Glomerular endothelial cell (primary cell): Measurements from ENCODE around the gene IFI27L2. TPM values are rescaled to one million over a fixed set of nuclear protein-coding genes. Genes with fewer than 3 reads are reported as not detected.
"Not testable (repeated sequence)": the region's sequence is repeated elsewhere in the genome, so short reads cannot be mapped to it uniquely, and the experiment has no call there.

Experiments
- DNase-seq: peaks from one replicate; pipeline ENCODE4 v3.0.0-alpha.2; 2011; ENCODE audit warnings: low read depth, low spot score; ENCODE audit errors: extremely low read depth
- total RNA-seq: library from RNA; depleted of rRNA; stranded (reverse); fragments of >200 nt; gene quantifications from 2 replicates; pipeline ENCODE4 v1.2.3, GENCODE V29; 2015

Gene IFI27L2, protein sequence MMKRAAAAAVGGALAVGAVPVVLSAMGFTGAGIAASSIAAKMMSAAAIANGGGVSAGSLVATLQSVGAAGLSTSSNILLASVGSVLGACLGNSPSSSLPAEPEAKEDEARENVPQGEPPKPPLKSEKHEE
- total RNA-seq, result 27.8 and 33.6 TPM in 2 replicates

DNA sequence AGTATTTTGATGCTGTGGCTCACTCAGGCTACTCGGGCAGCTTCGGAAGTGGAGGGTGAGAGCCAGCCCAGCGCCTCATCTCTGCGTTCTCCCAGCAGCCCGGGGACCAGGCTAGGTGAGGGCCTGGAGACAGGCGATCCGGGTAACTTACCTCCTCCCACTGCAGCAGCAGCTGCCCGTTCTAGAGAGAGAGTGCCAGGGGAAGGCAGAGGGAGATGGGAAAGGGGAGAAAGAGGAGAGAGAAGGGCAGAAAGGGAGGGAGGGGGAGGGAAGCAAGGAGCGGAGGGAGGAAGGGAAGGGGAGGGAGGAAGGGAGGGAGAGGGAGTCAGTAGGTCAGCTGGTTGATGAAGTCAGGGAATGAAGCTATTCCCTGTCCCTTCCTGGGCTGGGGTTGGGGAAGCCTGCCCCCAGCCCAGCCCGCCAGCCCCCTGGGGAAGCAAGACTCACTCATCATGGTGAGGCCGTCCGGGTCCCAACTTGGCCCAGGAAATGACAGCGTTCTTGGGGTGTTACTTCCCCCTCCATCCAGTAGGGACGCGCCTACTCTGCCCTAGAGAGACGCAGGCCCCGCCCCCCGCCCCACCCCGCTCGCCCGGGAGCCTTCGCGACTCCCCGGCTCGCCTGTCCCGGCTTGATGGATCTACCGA is at the start of gene IFI27L2:
TSS of gene IFI27L2 (minus strand) at position 494 of the 647 bp plus-strand sequence. CDS start at position 454, 40 bp downstream.
- DNase-seq, result no peak

DNA sequence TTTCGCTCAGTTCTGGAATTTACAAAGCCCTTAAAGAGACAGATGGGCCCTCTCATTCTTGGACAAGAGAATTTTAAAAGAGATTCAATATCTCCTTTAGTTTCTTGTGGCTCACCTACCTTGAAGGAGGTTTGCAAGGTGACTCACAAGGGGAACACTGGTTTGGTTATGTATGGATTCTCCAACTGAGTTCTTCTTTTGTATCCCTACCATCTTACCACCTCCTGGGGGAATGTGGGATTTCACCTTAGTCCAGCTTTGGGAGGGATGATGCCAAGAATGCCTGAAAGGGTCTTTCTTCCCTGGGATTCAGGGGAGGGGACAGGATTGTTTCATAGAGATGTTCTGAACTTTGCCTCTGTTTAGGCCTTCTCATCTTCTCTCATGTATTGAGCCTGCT is 48.4 kb upstream of the IFI27L2 start:
- no peak for DNase-seq

DNA sequence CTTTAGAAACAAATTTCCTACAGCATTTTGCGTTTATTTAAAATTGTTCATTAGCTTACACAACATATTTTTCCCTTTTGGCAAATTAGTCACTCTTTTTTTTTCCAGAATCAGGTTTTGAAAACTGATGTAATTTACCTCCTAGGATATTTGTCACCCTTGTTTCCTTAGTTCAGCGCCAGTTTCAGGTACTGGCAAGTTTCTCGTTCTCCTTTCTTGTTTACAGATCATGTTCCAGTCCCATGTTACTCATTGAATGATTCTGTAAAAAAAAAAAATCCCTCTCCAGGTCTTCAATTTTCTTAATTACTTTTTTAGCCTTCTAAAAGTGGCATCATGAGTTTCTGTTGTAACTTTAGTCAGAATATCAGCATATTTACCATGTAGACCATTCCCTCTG is 47.4 kb upstream of the IFI27L2 start:
- DNase-seq, result no peak

DNA sequence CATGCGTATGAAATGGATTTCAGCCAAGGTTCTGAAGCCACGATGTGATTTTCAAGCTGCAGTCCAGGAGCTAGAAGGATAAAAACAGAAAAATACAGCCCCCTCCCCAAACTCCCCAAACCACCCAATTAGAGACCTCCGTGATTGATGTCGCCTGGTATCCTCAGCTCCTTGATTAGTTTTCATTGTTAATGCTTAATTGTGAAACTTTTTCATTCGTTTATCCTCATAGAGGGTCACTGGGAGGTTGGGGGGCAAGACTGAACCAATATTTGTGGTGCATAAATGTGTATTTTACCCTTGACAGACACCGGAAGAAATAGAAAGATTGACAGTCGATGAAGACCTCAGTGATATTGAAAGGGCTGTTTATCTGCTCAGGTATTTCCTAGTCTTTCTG is 46.3 kb upstream of the IFI27L2 start:
- DNase-seq, result no peak

DNA sequence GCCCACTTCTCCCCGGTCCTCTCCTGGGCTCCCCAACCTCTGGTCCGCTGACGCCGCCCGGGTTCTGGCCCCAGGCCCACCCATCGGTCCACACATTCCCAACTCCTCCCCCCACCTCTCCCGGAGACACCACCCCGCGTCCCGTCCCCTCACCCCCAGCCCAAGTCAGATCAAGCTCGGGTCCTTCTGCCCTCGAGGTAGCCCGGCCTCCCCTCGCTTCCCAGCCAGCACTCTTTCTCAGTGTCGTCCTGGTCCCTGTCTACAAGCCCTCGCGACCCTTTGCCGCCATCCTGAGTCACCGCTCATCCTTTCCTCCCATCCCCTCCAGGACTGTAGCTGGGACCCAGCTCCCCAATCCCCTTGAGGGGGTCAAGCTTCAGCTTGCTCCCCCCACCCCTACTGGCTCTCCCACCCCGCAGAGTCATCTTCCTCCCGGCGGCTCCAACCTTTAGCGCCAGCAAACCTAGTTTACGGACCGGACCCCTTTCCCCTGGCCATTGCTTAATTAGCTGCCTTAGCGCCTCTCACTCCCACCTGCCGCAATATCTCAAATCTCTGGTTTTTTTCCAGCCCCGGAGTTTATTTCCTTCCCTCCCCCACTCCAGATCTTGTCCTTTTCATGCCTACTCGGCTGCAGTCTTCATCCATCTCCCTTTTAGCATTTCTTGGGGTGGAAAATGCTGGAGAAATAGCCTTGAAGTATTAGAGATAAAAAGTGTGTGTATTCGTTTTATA is 45.8 kb upstream of the IFI27L2 start:
- no peak for DNase-seq

DNA sequence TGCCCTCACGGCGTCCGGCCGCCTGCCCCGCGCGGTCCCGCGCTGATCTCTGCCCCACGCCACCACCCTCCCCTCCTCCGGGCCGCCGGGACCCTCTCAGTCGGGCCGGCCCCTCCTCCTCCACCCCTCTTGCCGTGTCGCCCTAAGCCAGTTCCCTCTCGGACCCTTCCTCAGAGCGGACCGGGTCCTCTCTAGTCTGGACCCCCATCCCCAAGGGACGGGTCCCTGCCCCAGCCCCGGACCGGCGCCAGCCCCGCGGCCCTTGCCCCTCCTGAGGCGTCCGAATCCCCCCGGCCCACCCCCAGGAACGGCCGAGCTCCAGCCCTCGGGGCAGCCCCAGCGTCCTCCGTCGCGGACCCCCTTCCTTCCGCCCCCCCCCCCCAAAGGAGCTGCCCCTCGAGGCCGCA is 45.2 kb upstream of the IFI27L2 start:
- DNase-seq, result no peak

DNA sequence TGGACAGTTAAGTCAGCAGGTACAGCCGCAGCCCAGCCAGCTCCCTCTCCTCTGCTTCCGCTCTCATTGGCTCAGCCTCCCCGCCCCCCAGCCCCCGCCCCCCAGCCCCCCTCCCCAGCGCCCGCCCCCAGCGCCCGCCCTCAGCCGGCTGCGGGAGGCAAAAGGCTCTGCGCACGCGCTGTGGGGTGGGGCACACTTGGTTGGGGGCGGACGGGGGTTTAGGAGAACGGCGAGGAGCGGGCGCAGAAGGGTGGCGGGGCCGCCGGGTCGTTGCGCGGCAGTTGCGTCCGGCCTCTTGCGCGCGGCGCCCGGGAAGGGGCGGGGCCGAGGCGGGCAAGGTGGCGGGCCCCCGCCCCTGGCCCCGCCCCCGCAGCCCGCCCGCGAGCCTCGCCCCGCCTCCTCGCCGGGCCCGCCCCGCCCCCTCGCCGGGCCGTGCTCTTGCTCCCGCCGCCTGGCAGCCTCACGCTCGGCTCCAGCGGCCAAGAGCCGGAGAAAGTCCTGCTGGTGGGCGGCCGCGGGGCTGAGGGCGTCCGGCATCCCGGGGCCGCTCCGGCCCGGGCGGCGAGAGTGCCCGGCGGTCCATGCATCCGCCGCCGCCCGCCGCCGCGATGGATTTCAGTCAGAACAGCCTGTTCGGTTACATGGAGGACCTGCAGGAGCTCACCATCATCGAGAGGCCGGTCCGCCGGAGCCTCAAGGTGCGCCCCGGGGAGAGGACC is 44.6 kb upstream of the IFI27L2 start, which contains the start of gene PPP4R4:
TSS of gene PPP4R4 (plus strand) at position 438 of the 719 bp plus-strand sequence. CDS start at position 582, 144 bp downstream.
- DNase-seq, result no peak

DNA sequence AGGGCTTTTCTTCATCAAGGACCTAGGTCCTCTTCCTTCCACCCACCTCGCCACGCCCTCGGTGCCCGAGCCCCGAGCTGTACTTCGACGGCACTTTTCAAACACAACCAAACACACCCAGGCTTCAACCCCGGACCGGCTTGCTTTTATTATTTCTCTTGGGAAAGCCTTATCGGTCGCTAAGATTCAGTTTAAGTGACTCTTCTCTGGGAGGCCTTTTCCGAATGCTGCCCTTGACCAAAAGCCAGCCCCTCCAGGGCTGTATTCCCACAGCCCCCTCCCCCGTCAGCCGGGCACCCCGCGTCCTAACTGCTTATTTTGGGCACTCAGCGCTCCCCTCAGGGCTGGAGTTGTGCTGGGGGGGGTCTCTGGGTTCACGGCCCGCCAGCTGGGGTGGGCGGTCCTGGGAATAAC is 44.1 kb upstream of the IFI27L2 start:
- no peak for DNase-seq

DNA sequence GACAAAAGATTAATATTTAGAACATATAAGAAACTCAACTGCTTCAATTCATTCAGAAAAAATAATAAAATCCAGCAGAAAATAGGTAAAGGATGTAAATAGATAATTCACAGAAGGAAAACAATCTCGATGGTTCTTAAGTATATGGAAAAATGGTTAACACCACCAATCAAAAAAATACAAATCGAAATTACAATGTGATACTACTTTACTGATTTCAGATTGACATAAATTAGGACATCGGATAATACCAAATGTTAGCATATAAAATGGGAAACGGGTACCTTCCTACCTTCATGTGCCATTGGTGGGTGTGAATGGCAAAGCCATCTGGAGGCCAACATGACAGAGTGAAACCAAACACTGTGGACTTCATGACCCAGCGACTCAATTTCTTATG is 43.1 kb upstream of the IFI27L2 start:
- no peak for DNase-seq

DNA sequence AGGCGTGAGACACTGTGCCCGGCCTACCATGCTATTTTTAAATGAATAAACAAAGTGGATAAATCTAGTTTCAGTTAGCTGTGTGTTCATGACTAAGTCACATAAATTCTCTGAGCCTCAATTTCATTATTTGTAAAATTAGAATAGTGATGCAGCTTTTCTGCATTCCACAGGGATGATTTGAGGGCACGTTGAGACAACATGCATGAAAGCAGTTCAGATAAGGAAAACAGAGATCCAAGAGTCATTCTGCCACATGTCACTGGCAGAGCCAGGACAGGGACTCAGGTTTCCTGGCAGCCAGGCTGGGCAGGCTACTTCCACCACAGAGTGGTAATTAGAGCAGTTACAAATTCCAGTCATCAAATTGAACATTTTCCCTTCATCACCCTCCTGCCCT is 41.8 kb upstream of the IFI27L2 start:
- no peak for DNase-seq

DNA sequence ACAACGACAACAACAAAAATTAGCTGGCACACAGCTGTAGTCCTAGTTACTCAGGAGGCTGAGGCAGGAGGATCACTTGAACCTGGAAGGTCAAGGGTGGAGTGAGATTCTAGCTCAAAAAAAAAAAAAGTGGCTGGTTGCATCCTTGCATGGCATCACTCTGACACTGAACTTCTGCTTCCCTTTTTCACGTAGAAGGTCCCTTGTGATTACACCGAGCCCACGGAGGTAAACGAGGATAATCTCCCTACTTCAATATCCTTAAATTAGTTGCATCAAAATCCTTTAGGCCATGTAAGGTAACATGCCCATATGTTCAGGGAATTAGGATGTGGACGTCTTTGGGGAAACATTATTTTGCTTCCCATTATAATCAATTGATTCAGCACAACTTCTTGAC is 40.7 kb upstream of the IFI27L2 start:
- no peak for DNase-seq

DNA sequence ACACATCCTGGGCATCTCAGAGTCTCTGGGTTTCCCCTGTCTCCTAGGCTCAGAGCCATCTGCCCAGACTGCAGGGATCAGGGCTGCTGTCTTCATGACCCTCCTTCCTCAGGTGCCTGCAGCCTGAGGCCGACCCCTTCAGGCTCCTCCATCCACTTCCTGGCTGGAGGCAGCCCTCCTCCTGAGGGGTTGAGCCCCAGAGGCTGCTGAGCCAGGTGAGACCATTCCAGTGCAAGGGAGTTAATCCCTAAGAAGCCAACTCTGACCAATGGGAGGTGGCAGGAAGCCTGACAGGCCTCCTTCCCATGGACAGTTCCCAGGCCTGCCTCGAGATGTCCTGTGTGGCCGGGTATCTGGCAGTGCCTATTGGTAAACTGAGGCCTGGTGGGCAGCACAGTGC is 36.3 kb upstream of the IFI27L2 start:
- DNase-seq, result no peak

DNA sequence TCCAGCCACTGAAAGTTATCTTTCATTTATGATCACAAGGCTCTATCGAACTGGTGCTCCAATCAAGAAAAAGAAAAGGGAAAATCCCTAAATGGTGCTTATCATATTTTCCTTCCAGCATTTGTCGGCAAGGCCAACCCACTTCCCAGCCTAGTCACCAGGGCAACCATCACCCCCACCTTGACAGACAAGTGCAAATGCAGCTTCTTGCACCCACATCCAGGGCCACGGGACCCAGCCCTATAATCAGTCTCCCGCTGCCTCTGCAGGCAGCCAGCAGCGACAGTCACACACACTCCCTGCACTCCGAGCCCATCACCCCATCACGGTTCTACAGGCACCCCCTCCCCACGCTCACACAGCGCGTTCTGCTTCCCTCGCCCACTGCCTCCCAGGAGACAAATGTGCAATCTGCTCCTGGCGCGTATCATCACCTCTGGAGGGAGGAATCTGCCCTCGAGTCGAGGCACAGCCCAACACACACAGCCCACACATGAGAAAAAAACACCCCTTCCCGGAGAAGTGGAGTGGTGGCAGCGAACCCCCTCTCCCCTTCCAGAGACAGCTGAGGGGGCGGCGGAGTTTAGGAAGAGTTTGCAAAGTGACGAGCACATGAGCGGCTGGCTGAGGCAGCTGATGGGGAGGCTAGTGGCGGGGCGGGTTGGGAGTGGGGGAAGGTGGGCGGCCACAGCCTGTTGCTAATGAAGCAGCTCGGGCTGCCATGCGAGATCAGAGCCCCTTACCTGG is 35.5 kb upstream of the IFI27L2 start:
- DNase-seq, result no peak

DNA sequence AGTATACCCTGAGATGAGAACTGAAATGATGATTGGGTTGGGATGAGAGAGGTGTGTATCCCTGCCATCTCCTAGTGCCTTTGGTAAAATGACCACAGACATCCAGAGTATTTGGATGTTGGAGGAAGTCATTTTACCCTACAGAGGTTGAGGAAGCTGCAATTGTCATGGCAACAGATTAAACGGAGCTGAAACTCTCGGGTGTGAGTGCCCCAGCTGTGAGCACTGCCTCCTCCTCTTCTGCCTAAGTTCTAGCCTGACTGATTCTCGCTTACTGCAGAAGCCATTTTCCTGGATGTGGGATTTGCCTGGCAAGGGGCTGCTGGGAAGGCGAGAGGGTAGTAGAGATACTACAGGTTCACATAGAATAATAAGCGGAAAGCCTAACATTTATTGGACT is 34.4 kb upstream of the IFI27L2 start:
- DNase-seq, result no peak

DNA sequence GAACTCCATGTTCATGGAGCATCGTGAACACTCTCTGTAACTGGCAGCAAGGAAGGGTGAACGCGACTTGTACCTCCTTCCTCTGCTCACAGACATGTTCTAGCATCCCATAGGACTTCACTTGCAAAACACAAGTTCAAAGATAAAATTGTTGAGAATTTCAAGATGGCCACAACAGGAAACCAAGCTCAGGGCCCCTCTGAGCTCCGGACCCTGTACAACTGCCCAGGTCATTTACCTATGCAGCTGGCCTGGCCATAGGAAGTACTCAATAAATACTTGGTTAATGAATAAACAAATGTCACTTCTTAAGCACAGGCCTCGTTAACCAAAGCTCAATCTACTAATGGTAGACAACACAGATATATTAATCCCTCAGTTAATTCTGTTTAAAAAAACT is 33.1 kb upstream of the IFI27L2 start:
- DNase-seq, result no peak

DNA sequence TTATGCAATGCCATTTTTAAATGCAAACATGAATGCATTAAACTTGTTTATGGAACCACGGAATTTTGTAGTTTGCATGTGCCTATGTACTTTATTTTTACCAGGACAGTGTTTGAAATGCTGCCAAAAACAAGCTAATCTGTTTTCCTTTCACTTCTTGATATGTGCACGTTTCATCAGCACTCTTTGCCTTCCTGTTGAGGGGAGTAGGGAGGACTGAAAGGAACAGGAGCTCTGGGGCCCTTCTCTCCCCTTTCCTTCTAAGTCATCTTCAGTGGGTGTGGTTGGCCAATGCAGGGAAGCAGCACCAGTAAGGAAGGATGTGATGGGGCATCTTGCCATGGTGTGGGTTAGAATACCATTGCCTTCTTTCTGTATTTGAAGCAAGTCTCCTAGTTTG is 32.6 kb upstream of the IFI27L2 start:
- no peak for DNase-seq

DNA sequence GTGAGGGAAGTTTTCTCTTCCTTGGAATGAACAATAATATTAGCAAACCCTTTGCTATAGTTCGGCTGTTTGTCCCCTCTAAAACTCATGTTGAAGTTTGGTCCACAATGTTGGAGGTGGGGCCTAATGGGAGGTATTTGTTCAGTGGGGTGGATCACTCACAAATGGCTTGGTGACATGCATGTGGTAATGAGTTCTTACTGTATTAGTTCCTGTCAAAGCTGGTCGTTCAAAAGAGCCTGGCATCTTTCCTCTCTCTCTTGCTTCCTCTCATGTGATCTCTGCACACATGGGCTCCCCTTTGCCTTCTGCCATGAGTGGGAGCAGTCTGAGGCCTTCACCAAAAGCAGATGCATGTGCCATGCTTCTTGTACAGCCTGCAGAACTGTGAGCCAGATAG is 31.7 kb upstream of the IFI27L2 start:
- no peak for DNase-seq

DNA sequence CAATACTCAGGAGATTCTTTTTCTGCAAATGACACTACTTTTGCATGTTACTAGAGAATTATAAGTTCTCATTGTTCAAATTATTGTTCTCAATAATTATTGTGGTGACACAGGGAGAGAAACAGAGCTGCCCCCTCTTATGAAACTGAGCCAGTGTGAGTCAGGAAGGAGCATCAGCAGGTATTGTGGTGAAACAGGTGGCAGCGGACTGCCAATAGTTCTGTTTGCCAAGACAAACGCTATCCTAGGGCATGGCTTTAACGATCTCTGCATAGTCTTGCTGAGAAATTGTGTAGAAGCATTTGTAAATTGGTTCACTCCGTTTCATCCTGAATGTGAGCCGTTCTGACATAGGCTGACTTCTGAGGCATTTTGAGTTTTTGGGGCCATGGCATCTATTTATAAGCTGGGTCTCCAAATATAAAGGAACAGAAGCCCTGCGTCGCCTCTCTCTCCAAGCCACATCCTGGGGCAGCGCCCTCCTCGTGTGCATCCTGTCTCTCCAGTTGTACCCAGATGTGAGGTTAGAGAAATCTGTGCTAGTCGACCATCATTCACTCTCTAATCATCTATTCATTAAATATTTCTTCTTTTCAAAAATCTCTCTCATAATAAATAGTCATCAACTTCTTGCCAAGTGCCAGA is 29.0 kb upstream of the IFI27L2 start:
- DNase-seq, result no peak

DNA sequence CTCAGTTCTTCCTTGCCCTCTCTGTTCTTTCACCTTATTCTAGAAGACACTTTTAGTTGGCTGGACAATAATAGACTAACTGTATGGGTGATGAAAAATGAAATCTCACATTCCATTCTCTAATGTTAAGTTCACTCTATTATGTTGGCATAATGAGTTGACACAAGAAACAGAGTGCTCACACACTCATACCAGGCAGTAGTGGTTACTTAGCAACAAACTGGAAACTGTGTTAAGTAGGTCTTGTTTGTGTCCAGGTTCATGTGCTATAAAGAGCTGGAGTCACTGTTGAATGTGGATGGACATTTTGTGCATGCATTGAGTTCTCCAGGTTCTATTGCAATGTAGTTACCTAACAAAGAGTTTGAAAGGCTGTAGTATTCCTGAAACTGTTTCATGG is 27.8 kb upstream of the IFI27L2 start:
- DNase-seq, result no peak

DNA sequence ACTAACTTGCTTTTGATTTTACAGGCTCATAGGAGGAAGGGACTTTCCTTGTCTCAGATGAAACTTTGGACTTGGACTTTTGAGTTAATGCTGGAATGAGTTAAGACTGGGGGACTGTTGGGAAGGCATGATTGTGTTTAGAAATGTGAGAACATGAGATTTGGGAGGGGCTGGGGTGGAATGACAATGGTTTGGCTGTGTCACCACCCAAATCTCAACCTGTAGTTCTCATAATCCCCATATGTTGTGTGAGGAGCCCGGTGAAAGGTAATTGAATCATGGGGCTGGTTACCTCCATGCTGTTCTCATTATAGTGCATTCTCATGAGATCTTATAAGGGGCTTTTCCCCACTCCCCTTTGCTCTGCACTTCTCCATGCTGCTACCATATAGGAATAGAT is 26.7 kb upstream of the IFI27L2 start:
- DNase-seq, result not testable (repeated sequence)
